GM21381 (cell line): ENCODE measurements around the gene SCYL3.

Experiments
- ATAC-seq: cut with Tn5 transposase; IDR thresholded peaks from one replicate; pipeline ENCODE4 v1.9.1; 2021; ENCODE audit warnings: mild to moderate bottlenecking, moderate library complexity; ENCODE audit not compliant: unreplicated experiment

Gene SCYL3

GRCh38 chr1:169899519-169900217 lies 6.0 kb upstream of the SCYL3 start:
- ATAC-seq = no peak

GRCh38 chr1:169896013-169896412 lies 2.3 kb upstream of the SCYL3 start:
- ATAC-seq = no peak

GRCh38 chr1:169894424-169895145 lies 889 bp upstream of the SCYL3 start:
- no peak for ATAC-seq

GRCh38 chr1:169892927-169893644 lies 610 bp downstream of the SCYL3 start:
- ATAC-seq = no peak

- ATAC-seq = no peak
These were observed 1.3 kb downstream of the SCYL3 start for GRCh38 chr1:169892176-169892926.

- no peak for ATAC-seq
These were observed 2.2 kb downstream of the SCYL3 start for GRCh38 chr1:169891539-169891885.

- ATAC-seq = no peak
These were observed 2.7 kb downstream of the SCYL3 start for GRCh38 chr1:169890761-169891538.

GRCh38 chr1:169889871-169890270 lies 3.8 kb downstream of the SCYL3 start:
- no peak for ATAC-seq

- ATAC-seq = no peak
These were observed 6.8 kb downstream of the SCYL3 start for GRCh38 chr1:169886931-169887330.

- no peak for ATAC-seq
These were observed 7.3 kb downstream of the SCYL3 start for GRCh38 chr1:169886422-169886821.

- ATAC-seq = no peak
These were observed 8.5 kb downstream of the SCYL3 start for GRCh38 chr1:169885207-169885606.

GRCh38 chr1:169884634-169885033 lies 9.1 kb downstream of the SCYL3 start:
- ATAC-seq = no peak

GRCh38 chr1:169882039-169882511 lies 11.6 kb downstream of the SCYL3 start:
- ATAC-seq = no peak

GRCh38 chr1:169879034-169879840 lies 14.5 kb downstream of the SCYL3 start:
- no peak for ATAC-seq

- ATAC-seq = no peak
These were observed 15.2 kb downstream of the SCYL3 start for GRCh38 chr1:169878498-169878897.

GRCh38 chr1:169877800-169878491 lies 15.8 kb downstream of the SCYL3 start:
- no peak for ATAC-seq

GRCh38 chr1:169874229-169874628 lies 19.5 kb downstream of the SCYL3 start:
- no peak for ATAC-seq

GRCh38 chr1:169873582-169874199 lies 20.0 kb downstream of the SCYL3 start:
- ATAC-seq = no peak
